ENCODE measurements around the gene LCN15. TPM values are rescaled to one million over a fixed set of nuclear protein-coding genes. Genes with fewer than 3 reads are reported as not detected.
"Not testable (repeated sequence)": the region's sequence is repeated elsewhere in the genome, so short reads cannot be mapped to it uniquely, and the experiment has no call there.

The LCN15 gene
- total RNA-seq, 2 donors from 2014 or later = not detected

- not testable (repeated sequence) for DNase-seq (ENCODE audit: low spot score in 2 of 2); H3K9me3 Mint-ChIP-seq; H3K27ac Mint-ChIP-seq; ATAC-seq; H3K36me3 Mint-ChIP-seq
Measured at GRCh38 chr9:136796775-136797347, 32.5 kb upstream of the LCN15 start.

DNA sequence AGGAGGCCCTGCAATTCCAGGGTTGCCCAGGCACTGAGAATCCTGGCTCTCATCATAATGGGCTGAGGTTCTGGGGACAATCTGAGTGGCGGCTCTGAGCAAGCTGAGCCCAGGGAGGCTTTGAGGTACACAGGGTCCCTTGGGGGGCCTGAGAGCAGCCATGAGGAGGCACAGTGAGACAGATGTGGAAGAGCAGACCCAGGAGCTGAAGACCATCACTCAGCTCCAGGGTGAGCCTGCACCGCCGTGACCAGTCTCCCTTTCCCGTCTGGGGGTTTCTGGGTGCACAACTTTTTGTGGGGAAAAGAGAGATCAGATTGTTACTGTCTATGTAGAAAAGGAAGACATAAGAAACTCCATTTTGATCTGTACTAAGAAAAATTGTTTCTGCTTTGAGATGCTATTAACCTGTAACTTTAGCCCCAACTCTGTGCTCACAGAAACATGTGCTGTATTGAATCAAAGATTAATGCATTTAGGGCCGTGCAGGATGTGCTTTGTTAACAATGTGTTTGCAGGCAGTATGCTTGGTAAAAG, 32.0 kb upstream of the LCN15 start, which contains the start of gene CCDC183:
TSS of gene CCDC183 (plus strand) at position 101 of the 537 bp plus-strand sequence. CDS start at position 161, 60 bp downstream.
- DNase-seq (ENCODE audit: low spot score in 2 of 2) = no peak
- no peak for ATAC-seq
- no peaks in the 10 kb centered on the region for H3K9me3 Mint-ChIP-seq

DNA sequence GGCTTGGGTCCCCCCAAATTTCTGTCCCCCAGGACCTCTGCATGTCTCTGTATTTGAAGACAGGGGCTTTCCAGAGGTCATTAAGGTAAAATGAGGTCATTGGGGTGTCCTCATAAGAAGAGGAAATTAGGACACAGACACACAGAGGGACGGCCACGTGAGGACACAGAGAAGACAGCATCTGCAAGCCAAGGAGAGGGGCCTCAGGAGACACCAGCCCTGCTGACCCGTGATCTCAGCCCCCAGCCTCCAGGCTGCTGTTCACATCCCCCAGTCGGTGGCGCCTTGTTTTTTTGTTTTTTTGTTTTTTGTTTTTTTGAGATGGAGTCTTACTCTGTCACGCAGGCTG, 30.7 kb upstream of the LCN15 start:
- DNase-seq (ENCODE audit: low spot score in 2 of 2) (no peak), ATAC-seq (no peak)
- Mint-ChIP-seq H3K36me3 (no peaks in the 10 kb centered on the region), H3K27ac (peak overlapping the region in 1 of 2 donors; percentile 65), H3K9me3 (no peaks in the 10 kb centered on the region)

More for the DNA sequence above, 32.0 kb upstream of the LCN15 start, which contains the start of gene CCDC183:
- no peak within 1 kb of the TSS for H3K27ac Mint-ChIP-seq
- H3K36me3 Mint-ChIP-seq = no peaks in the 10 kb centered on the region

GRCh38 chr9:136794281-136794999, 30.1 kb upstream of the LCN15 start:
- ATAC-seq (no peak), DNase-seq (ENCODE audit: low spot score in 2 of 2) (no peak)
- Mint-ChIP-seq H3K36me3 (no peaks in the 10 kb centered on the region), H3K9me3 (no peaks in the 10 kb centered on the region), H3K27ac (peak overlapping the region in 1 of 2 donors; percentile 65)

DNA sequence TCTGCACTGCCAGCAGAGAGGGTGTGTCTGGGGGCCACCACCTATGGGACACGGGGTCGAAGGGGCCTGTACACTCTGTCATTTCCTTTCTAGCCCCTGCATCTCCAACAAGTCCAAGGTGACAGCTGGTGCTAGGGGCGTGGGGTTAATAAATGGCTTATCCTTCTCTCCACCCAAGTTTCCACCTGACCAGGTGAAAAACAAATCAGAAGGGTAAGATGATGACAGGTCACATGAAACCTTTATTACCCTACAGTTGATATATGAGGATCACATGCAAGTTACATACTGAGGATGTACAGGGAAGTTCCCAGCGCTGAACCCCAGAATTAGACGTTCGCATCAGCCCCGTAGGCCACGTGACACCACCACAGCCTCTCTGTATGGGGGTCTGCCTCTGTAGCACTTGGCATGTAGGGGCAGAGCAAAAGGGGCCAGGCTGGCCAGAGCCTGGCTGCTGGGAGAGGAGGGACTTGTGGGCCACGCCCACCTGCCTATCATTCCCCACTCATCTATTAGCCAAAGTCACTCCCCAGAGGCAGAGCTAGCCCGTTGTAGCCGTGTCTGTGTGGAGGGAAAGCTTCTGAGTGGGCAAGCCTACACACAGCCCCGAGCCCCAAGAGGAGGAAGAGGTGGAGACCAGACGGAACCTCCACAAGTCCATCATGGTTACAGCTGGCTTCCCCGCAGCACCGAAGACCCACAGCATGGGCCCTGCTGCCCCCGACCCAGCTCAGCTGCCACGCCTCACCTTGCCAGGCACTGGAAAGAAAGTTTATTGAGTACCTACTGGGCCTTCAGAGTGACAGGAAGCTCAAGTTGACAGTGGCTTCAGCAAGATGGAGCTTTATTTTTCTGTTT, 29.0 kb upstream of the LCN15 start:
- no peaks in the 10 kb centered on the region for H3K9me3 Mint-ChIP-seq
- H3K27ac Mint-ChIP-seq = no peak overlapping the region
- ATAC-seq = no peak
- no peaks in the 10 kb centered on the region for H3K36me3 Mint-ChIP-seq
- no peak for DNase-seq (ENCODE audit: low spot score in 2 of 2)

GRCh38 chr9:136792321-136793085, 28.2 kb upstream of the LCN15 start:
- Mint-ChIP-seq H3K9me3 (no peaks in the 10 kb centered on the region), H3K36me3 (no peaks in the 10 kb centered on the region), H3K27ac (peak overlapping the region; percentile 88 to 89)
- ATAC-seq (no peak), DNase-seq (ENCODE audit: low spot score in 2 of 2) (no peak)

DNA sequence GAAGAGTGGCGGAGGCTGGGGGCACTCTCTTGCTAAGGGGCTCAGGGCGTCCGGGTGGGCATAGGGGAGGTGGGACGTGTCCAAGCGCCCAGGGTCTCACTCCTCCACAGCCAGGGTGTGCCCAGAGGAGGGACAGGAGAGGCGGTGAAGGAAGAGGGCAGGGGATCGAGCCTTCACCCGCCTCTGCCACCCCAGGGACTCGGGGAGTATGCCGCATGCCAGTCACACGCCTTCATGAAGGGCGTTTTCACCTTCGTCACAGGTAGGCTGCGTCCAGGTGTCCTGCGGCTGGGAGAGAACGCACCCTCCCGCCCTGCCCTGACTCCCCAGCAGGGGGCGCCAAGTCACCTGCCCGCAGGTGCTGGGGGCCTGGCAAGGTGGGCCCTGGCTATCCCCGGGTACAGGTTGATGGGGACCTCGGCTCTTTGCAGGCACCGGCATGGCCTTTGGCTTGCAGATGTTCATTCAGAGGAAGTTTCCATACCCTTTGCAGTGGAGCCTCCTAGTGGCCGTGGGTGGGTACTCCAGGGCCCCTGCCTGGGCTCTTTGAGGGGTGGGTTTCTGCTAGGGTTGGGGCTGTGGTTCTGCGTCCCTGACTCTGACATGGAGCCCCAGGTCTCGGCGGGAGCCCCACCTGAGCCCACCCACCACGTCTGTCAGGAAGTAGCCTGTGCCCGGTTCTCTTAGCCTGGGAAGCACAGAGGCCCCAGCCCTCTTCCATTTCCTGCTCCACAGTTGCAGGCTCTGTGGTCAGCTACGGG, 27.4 kb upstream of the LCN15 start:
- ATAC-seq (peak; percentile 15 to 19), DNase-seq (ENCODE audit: low spot score in 2 of 2) (peak; percentile 75 to 76)
- no peaks in the 10 kb centered on the region for H3K36me3 Mint-ChIP-seq
- peak overlapping the region; percentile 88 to 89 for H3K27ac Mint-ChIP-seq
- H3K9me3 Mint-ChIP-seq = no peaks in the 10 kb centered on the region

DNA sequence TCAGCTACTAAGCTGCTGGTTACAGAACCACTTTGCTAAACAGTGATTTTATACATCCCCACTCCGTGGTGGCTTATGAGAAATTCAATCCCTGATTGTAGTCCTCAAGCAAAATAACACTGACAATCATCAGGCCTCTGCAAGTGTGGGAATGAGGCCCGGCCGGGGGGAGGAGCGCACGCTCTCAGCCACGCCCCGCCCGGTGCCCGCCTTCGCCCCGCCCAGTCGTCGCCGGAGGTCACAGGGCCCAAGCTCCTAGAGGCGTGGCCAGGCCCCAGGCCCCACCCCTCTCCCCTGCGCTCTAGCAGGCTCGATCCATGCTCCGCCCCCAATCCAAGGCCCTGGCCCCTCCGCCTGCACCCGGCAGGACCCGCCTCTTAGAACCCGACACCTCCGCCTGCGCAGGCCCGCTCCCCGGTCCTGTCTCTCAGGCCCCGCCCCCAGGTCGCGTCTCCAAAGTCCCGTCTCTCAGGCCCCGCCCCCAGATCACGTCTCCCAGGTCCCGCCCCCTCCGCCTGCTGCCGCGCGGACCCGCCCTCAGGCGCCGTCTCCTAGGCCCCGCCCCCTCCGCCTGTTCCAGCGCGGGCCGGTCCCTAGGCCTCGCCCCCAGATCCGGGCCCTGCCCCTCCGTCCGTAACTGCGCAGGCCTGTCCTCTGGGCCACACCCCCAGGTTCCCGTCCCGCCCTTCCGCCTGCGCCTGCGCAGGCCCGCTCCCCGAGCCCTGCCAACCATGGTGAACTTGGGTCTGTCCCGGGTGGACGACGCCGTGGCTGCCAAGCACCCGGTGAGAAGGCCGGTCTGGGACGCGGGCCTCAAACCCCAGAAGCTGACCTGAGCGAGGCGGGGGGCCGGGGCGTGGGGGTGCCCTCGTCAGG, 26.6 kb upstream of the LCN15 start, which contains the start of gene TMEM141:
TSS of gene TMEM141 (plus strand) at position 705 of the 876 bp plus-strand sequence. CDS start at position 732, 27 bp downstream.
- Mint-ChIP-seq H3K27ac (peak within 1 kb of the TSS; percentile 88 to 89), H3K9me3 (no peaks in the 10 kb centered on the region), H3K36me3 (no peaks in the 10 kb centered on the region)
- ATAC-seq (peak; percentile 90 to 91), DNase-seq (ENCODE audit: low spot score in 2 of 2) (peak; percentile 100)

DNA sequence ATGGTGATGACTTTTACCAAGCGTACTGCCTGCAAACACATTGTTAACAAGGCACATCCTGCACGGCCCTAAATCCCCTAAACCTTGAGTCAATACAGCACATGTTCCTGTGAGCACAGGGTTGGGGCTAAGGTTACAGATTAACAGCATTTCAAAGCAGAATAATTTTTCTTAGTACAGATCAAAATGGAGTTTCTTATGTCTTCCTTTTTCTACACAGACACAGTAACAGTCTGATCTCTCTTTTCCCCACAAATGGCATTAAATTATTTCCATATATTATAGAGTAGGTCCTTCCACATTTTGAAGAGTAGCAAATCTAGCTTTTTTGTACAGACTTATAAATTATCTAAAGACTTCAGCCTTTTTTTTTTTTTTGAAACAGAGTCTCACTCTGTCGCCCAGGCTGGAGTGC, 25.2 kb upstream of the LCN15 start:
- DNase-seq (ENCODE audit: low spot score in 2 of 2) (no peak), ATAC-seq (no peak)
- Mint-ChIP-seq H3K9me3 (no peaks in the 10 kb centered on the region), H3K27ac (no peak overlapping the region), H3K36me3 (no peaks in the 10 kb centered on the region)

DNA sequence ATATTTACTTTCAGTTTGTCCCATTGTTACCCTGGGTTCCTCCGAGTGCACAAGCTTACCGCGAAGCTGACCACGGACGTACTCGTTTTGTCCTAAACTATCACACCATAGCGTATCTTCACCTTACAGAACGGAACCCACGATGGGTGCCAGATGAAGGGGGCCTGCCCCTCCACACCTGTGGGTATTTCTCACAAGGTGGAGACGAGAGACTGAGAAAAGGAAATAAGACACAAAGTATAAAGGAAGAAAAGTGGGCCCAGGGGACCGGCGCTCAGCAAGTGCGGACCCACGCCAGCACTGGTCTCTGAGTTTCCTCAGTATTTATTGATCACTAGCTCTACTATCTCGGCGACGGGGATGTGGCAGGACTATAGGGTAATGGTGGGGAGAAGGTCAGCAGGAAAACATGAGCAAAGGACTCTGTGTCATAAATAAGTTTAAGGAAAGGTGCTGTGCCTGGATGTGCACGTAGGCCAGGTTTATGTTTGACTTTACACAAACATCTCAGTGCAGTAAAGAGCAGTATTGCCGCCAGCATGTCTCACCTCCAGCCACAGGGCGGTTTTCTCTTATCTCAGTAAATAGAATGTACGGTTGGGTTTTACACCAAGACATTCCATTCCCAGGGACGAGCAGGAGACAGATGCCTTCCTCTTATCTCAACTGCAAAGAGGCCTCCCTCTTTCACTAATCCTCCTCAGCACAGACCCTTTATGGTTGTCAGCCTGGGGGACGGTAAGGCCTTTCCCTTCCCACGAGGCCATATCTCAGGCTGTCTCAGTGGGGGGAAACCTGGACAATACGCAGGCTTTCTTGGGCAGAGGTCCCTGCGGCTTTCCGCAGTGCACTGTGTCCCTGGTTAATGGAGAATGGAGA, 24.6 kb upstream of the LCN15 start:
- not testable (repeated sequence) for H3K9me3 Mint-ChIP-seq; DNase-seq (ENCODE audit: low spot score in 2 of 2); H3K36me3 Mint-ChIP-seq; H3K27ac Mint-ChIP-seq; ATAC-seq

DNA sequence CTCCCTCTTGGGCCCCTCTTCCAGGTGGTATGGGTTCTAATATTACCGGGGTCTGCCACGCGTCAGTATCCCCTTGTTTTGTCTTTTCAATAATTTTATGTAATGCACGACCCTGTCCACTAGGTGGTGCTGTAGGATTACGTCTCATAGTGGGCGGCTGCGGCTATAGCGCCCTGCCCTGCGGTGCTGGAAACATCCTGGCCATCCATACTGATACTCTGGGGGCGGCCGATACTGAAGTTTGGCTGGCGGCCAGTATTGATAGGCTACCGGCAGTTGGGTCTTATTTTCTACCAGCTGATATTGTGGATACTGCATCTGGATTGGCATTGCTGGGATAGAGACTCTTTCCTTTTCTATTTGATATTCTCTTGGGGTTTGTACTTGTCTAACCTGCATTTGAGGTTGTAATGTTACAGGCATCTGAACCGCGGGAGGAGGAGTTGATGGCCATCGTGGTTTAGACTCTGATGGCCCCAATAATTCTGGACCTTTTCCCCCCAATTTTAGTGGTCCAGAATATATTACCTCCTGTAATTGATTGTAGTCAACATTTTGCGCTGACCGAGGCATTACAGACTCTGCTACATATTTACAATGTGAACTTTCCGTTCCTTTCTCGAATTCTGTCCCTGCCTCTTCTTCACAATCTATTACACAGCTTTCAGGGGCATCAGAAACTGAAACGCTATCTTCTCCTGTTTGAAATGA, 23.5 kb upstream of the LCN15 start:
- H3K9me3 Mint-ChIP-seq = no peaks in the 10 kb centered on the region
- no peaks in the 10 kb centered on the region for H3K36me3 Mint-ChIP-seq
- ATAC-seq (peak in 1 of 2 donors; percentile 19), DNase-seq (ENCODE audit: low spot score in 2 of 2) (peak; percentile 80 to 81)
- H3K27ac Mint-ChIP-seq = peak overlapping the region in 1 of 2 donors; percentile 10

DNA sequence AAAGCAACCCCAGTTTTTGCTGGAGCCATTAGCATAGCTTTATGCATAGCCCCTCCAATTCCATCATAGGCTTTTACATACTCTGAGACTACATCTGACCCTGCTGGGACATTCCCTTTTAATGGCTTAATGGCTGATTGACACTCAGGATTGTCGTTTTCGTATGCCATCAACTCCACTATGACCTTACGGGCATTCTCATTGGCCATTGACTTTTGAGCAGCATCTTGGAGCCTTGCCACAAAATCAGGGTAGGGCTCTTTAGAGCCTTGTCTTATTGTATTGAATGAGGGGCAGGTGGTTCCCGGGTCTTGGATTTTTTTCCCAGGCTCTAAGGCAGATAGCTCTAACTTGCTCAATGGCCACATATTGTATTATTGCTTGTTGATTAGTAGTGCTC, 22.7 kb upstream of the LCN15 start:
- H3K9me3 Mint-ChIP-seq; ATAC-seq; H3K36me3 Mint-ChIP-seq; H3K27ac Mint-ChIP-seq; DNase-seq (ENCODE audit: low spot score in 2 of 2): not testable (repeated sequence)

- ATAC-seq (no peak), DNase-seq (ENCODE audit: low spot score in 2 of 2) (no peak)
- Mint-ChIP-seq H3K27ac (no peak overlapping the region), H3K36me3 (no peaks in the 10 kb centered on the region), H3K9me3 (no peaks in the 10 kb centered on the region)
Measured at GRCh38 chr9:136786451-136786850, 22.1 kb upstream of the LCN15 start.
